C4-2B (cell line): ENCODE data around the gene CPTP.

Source experiments
- H3K27ac ChIP-seq: fragments of 450-650 bp; 2 replicates; pipeline ENCODE4 v1.5.1; 2017
- ZFX ChIP-seq: fragments of 450-650 bp; IDR thresholded peaks from 2 replicates; pipeline ENCODE4 v1.6.1; 2017
- TF ChIP-seq, protein P1 (sequence below): fragments of 450-650 bp; conservative IDR thresholded peaks from 2 replicates; pipeline ENCODE4 v1.5.1; 2017; ENCODE audit warnings: mild to moderate bottlenecking

The CPTP gene

DNA sequence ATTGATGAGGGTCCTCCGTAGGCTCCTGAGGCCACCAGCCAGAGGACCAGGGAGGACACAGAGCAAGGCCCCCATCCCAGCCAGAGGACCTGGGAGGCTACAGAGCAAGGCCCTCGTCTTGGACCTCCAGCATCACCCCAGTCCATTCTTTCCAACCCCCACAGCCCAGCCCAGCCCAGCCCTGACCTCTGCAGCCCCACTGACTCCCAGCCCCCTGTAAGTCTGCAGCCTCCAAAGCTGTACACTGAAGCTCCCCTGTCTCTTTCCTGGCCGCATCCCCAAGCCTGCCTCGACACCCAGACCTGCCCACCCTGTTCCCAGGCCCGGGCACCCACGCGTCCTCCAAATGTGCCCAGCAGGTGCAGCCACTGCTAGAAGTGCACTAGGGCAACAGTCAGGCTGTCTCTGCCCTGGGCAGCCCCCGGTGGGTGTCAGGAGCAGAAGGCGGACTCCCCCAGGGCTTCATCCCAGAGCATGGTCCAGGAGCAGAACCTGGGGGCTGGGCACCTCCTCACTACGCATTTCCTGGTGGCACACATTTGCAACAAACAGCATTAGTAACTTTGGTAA, 22.5 kb downstream of the CPTP start:
- peak overlapping the region; percentile 99 for H3K27ac ChIP-seq
- TF ChIP-seq, protein P1, sequence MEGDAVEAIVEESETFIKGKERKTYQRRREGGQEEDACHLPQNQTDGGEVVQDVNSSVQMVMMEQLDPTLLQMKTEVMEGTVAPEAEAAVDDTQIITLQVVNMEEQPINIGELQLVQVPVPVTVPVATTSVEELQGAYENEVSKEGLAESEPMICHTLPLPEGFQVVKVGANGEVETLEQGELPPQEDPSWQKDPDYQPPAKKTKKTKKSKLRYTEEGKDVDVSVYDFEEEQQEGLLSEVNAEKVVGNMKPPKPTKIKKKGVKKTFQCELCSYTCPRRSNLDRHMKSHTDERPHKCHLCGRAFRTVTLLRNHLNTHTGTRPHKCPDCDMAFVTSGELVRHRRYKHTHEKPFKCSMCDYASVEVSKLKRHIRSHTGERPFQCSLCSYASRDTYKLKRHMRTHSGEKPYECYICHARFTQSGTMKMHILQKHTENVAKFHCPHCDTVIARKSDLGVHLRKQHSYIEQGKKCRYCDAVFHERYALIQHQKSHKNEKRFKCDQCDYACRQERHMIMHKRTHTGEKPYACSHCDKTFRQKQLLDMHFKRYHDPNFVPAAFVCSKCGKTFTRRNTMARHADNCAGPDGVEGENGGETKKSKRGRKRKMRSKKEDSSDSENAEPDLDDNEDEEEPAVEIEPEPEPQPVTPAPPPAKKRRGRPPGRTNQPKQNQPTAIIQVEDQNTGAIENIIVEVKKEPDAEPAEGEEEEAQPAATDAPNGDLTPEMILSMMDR: no peak
- TF ChIP-seq ZFX: no peak

DNA sequence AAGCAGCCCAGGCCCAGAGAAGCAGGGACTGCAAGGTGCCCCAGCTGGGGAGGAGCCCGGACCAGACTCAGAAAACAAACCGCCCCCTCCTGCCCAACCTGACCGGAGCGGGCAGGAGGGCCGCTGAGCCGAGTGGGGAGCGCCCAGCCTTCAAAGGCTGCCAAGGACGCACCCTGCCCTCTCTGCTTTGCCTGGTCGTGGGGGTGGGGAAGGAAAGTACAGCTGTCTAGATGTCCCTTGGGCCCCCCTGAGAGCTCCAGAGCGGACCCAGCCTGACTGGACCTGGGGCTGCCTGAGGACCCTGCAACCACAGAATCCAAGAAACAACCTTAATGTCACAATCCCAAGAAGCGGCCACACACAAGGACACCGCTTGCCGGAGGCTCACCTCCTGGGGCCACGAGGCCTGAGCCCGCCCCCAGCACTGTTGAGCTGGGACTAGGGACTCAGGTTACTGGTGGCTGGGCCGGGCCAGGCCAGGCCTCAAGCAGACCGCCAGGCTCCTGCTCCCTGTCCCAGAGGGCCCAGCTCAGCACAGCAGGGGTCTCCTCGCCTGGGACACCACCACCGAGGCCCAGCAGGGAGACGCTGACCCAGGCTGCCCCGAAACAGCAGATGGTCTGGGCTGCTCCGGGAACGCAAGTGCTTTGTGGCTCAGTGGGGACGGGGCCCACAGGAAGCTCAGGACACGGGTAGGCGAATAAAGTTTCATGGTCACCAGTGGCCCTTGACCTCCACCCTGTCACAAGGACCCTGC, 23.2 kb downstream of the CPTP start:
- peak; percentile 92 for TF ChIP-seq ZFX
- TF ChIP-seq, protein P1: no peak
- H3K27ac ChIP-seq: peak overlapping the region; percentile 99

DNA sequence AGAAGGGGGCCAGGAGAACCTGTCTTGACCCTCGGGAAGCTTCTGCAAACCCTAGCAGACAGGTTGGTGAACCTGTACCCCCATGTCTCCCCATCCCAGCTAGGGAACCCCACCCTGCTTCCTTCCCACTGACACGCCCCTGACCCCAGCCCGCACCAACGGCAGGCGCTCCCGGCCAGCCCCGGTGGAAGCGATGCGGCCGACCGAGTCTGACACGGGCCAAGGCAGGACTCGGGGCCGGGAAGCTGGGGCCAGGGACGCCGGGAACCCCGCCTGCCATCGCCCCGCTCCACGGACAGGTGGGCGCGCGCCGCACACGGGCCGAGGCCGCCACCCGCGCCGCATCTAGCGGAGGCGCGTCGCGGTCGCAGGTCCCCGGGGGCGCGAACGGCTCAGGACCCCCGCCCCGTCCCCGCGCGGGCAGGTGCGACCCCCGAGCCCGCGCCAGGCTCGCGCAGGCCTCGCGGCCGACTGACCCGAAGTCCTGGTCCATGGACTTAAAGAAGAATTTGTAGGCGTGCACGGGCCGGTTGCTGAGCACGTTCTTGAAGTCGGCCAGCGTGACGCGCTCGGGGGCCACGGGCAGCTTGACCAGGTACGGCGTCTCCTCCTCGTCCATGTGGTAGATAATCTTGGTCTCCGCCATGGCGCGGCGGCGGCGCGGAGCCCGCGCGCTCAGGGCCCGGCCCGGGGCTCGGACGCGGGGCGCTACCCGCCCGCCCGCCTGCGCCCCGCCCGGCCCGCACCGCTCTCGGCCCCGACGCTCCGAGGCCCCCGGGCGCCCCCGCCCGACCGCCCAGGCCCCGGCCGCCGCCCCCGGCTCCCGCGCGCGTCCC, 24.0 kb downstream of the CPTP start:
- TF ChIP-seq ZFX: peak; percentile 42
- TF ChIP-seq, protein P1: no peak
- H3K27ac ChIP-seq: peak overlapping the region; percentile 99

DNA sequence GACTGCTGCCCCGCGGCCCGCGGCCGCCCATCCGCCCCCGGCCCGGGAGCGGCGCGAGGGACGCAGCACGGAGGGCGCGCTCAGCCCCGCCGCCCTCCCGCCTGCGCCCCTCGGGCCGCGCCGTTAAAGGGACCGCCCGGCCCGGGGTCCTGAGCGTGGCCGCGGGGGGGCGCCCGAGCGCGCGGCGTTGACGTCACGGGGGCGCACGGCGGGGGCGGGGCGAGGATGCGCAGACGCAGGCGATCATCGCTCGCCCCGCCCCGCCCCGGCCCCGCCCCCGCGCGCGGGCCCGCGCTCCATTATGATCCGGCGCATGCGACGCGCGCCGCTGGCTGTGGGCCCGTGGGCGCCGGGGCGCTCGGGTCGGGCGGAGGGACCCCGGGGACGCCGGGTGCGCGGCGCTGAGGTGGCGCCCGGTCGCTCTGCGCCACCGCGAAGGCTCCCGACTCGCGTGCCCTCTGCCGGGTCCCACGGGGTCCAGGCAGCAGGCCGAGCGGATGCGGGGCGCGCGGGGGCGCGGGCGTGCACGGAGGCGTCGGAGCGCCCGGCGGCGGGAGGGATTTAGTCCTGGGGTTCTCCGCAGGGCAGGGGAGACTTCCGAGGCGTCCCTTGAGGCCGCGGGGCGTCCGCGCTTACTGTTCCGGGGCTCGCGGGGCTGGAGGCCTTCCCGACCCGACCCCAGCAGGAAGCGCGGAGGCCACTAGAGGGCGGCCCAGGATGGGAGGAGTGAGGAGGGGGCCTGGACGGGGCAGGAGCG, 24.8 kb downstream of the CPTP start, which contains the start of gene DVL1:
Gene DVL1, minus strand, starts transcription at position 163 of the 757 bp plus-strand sequence. CDS start 353 bp downstream, outside the sequence.
- peak; percentile 27; the same call in 1 of the 2 replicates for TF ChIP-seq ZFX
- TF ChIP-seq, protein P1: peak; percentile 77
- H3K27ac ChIP-seq: peak within 1 kb of the TSS; percentile 99

DNA sequence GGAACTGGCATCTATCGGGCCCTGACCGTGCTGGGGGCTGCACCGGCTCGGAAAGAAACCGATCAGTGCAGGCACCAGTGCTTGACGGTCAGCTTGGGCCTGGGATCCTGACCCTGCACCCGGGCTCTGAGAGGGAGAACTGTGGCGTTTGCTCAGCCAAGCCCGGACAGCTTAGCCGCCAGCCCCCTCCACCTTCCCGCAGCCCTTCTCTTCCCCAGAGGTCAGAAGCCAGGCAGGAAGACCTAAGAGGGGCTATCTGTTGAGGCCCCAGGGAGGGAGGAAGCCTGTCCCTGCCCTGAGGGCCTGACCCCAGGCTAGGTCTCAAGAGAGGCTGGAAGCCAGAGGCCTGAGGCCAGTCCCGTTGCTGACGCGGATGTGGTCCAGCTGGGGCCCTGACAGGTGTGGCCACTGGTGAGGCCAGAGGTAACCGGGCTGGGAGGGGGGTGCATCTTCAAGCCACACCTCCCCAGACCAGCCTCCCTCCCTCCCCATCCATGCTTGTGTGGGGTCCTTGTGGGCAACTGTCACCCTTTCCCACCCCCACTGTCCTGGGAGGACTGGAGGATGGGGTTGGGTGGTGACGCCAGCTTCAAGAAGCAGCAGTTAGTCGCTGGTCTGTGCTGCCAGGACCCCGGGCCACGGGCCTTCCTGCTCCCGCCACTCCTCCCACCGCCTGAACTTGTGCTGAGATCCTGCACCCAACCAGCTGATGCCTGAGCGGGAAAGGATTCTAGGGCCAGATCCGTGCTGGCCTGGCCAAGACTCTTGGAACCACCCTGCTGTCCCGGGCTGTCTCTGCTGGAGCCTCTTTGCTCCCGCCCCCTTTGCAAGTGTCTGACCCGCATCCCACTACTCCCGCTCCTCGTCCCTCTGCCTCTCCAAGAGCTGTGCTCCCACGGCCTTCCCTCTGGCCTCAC, 27.2 kb downstream of the CPTP start:
- TF ChIP-seq ZFX: no peak
- TF ChIP-seq, protein P1: no peak
- peak overlapping the region; percentile 86 for H3K27ac ChIP-seq

DNA sequence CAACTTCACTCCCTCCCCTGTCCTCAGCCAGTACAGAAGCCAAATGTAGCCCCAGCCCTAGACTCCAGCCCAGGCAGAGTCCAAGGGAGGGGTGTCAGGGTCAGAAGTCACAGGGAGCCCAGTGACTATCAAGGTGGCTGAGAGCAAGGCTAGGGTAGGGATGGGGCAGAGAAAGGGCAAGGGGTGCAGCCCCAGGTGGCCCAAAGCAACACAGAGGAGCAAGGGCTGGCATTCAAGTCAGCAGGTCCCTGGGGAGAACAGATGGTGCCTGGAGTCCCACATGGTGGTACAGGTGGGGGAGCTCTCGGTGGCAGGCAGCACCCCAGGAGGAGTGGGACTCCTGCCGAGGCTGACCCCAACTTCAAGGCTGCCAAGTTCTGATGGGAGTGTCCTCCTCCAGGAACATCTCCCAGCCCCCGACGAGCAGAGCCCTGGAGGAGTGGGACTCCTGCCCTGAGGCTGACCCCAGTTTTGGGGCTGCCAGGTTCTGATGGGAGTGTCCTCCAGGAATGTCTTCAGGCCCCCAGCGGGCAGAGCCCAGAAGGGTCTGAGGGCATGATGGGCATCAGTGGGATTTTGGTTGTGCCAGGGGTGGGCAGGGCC, 28.3 kb downstream of the CPTP start:
- TF ChIP-seq ZFX: no peak
- TF ChIP-seq, protein P1: no peak
- peak overlapping the region; percentile 86 for H3K27ac ChIP-seq
